ENCODE measurements around the gene RO60. TPM values are rescaled to one million over a fixed set of nuclear protein-coding genes. Genes with fewer than 3 reads are reported as not detected.

Gene RO60
- total RNA-seq, 1 experiment from 2014 or later: 115 TPM

DNA sequence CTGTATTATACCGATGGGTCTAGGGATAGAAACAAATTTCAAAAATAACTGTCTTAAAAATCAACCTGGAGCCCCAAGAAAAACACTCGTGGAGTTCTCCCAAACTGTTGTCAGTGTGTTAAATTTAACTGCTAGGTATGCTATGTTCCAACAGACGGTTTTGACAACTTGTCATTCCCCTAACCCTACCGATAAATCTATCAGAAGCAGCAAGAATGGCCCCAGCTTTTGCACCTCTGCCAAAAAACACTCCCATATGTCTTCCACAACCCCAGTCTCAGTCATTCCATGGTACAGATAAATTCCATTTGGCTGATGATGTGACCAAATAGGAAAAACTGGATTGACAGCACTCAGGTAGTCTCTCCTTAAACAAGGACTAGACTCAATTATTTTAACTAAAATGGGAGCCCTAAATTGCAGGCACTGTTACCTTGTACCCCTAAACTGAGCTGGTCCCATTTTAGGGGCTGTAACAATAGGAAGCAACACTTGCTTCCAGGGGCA is 5.2 kb upstream of the RO60 start:
- DNase-seq (ENCODE audit: low read depth, low spot score): no peak
- in situ Hi-C loops (cut with HindIII; ENCODE audit: low pct_unique_long_range_greater_than_20kb, low sequenced_read_pairs): no loop called here

DNA sequence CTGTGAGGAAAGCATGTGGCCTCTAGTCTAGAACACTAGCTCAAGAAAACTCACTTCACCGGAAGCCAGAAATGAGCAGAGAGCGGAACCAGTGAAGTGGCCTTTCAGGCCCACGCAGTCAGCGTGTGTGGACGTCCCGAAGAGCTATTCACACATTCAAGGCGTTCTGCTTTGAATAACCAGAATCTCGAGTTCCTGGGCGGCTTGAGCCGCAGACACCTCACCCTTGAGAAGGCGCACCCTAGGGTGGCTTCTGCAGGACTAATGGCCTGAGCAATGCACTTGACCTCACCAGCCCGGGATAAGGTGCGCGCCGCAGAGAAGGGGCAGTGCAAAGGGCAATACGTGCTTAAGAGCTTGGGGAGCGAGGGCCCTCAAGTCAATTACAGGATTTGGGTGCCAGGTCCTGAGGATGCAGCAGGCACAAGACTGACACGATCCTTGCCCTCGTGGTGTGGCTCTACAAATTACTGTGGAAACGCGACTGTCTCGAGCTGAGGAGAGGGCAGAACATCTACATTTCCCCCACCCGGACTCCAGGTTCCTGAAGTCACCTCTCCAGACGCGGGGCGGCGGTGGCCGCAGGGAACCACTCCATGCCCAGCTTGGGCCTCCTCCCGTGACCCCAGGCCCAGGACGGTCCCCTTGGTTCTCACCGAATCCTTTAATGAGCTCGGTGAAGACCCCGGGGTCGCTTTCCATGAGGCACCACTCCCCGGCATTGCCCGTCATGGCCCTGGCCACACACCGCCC is 707 bp upstream of the RO60 start:
- peak; percentile 58 for DNase-seq (ENCODE audit: low read depth, low spot score)

GRCh38 chr1:193060115-193060403 is 647 bp downstream of the RO60 start:
- DNase-seq (ENCODE audit: low read depth, low spot score): no peak
- in situ Hi-C loops (cut with HindIII; ENCODE audit: low pct_unique_long_range_greater_than_20kb, low sequenced_read_pairs): no loop called here

More for the DNA sequence above, 707 bp upstream of the RO60 start:
- in situ Hi-C loops (cut with HindIII; ENCODE audit: low pct_unique_long_range_greater_than_20kb, low sequenced_read_pairs): no loop called here

DNA sequence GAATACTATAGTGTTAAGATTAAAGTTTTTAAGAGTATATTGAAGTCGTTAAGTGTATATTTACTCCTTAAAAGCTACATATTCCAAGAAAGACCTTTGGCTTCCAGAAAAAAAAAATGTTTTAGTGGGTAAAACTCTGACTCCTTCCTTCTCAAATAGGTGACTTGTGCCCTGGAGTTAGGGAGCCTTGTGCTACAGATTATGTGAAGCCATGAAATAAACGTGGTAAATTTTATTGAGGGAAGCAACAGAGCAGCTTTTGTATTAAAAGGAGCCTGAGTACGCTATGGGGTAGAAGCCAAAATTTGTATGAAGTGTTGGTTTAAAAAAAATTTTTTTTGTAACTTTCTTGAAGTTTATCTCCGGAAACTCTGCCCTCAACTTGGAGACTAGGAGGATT is 994 bp downstream of the RO60 start:
- in situ Hi-C loops (cut with HindIII; ENCODE audit: low pct_unique_long_range_greater_than_20kb, low sequenced_read_pairs): no loop called here
- peak; percentile 44 for DNase-seq (ENCODE audit: low read depth, low spot score)

DNA sequence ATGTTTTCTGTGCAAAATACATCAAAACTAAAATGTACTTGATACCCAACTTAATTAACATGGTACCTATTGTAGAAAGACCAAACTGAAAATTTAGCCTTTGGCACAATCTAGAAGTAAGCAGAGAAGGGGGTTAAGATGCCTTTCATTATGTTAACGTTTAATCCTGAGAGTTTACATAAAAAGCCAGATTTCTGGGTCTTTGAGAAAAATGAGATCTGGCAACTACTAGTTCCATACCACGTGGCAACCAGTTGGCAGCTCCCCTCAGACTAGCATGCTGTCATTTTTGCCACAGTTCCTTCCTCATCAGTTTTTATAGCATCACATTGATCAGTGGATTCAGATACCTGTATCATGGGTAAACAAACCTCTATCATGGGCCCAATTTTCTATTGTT is 1.5 kb downstream of the RO60 start:
- DNase-seq (ENCODE audit: low read depth, low spot score): peak; percentile 9

DNA sequence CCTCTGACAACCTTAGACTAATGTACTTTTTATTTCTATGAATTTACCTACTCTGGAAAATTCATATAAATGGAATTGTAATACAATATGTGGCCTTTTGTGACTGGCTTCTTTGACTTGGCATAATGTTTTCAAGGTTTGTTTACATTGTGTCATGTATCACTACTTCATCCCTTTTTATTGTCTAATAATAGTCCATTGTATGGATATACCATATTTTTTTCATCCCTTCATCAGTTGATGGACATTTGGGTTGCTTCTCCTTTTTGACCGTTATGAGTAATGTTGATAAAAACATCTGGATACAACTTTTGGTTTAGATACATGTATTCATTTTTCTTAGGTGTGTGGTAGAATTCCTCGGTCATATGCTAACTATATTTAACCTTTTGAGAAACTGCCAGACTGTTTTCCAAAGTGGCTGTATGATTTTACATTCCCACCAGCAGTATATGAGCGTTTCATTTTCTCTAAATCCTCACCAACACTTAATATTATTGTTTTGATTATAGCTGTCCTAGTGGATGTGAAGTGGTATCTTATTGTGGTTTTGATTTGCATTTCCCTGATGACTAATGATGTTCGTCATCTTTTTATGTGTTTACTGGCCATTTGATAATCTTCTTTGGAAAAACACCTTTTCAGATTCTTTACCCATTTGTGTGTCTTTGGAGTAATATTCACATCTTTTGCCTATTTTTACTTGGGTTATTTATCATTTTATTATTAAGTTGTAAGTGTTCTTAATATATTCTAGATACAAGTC is 3.5 kb downstream of the RO60 start:
- in situ Hi-C loops (cut with HindIII; ENCODE audit: low pct_unique_long_range_greater_than_20kb, low sequenced_read_pairs): no loop called here
- DNase-seq (ENCODE audit: low read depth, low spot score): no peak

More for the DNA sequence above, 1.5 kb downstream of the RO60 start:
- in situ Hi-C loops (cut with HindIII; ENCODE audit: low pct_unique_long_range_greater_than_20kb, low sequenced_read_pairs): no loop called here

DNA sequence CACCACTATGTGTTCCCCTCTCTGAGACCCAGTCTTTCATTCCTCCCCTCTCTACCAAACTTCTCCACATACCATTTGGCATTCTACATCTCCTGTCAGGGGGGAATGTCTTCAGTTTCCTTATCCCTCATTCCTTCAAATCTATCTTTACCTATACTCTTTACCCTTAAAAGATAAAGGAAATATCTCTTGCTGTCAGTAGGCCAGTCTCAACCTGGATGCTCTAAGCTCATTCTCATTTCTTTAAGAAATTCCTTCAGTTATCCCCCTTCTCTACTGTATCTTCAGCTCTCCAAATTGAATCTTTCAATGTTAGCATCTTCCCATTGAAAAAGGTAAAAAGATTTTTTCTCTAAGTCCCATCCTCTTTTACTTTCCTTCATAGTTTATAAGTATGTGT is 6.5 kb downstream of the RO60 start:
- in situ Hi-C loops (cut with HindIII; ENCODE audit: low pct_unique_long_range_greater_than_20kb, low sequenced_read_pairs): no loop called here
- no peak for DNase-seq (ENCODE audit: low read depth, low spot score)

- no peak for DNase-seq (ENCODE audit: low read depth, low spot score)
- in situ Hi-C loops (cut with HindIII; ENCODE audit: low pct_unique_long_range_greater_than_20kb, low sequenced_read_pairs): no loop called here
These were observed 7.2 kb downstream of the RO60 start for GRCh38 chr1:193066606-193067005.

DNA sequence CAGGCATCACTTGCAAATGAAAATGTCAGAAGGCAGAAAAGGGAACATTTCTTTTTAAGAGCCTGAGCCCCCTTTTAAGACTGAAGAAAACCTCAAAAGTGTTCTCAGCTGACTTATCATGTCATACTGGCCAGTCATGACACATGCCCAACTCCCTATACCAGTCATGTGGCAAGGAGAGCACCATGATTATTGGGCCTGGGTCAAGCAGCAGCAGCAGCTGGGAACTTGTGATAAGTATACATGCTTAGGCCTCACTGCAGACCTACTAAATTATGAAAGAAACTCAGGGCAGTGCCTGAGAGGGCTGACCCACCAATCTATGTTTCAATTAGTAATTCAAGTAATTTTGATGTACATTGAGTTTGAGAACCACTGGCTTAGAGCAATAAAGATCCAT is 8.6 kb downstream of the RO60 start:
- in situ Hi-C loops (cut with HindIII; ENCODE audit: low pct_unique_long_range_greater_than_20kb, low sequenced_read_pairs): no loop called here

DNA sequence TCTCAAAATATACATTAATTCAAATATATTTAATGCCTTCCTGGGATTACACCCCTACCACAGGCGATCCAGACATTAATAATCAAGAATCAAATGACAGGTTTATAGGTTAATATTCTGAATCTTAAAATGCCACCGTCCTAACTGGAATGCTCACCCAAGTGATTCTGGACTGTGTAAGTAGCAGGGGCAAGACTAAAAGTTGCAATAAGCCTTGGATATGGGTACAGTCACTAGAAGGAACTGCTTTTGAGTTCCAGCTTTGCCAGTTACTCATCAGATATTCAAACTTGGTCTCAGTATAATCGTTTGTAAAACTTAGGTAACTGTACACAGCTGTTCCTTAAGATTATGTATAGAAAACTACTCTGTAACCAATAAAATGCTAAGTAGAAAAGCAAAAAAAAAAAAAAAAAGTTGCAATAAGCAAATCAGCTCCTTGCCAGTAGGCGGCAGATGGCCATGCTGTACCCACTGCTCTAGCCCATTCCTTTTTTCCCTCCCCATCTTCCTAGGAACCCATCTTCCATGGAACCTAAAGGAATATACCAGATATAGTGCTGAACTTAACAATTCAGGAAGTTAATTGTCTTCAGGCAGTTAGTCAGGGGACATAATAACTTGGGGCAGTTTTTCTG is 10.5 kb downstream of the RO60 start:
- DNase-seq (ENCODE audit: low read depth, low spot score): peak; percentile 78
- in situ Hi-C loops (cut with HindIII; ENCODE audit: low pct_unique_long_range_greater_than_20kb, low sequenced_read_pairs): no loop called here

More for the DNA sequence above, 8.6 kb downstream of the RO60 start:
- no peak for DNase-seq (ENCODE audit: low read depth, low spot score)

GRCh38 chr1:193070386-193070753 is 11.0 kb downstream of the RO60 start:
- no peak for DNase-seq (ENCODE audit: low read depth, low spot score)
- in situ Hi-C loops (cut with HindIII; ENCODE audit: low pct_unique_long_range_greater_than_20kb, low sequenced_read_pairs): no loop called here

- in situ Hi-C loops (cut with HindIII; ENCODE audit: low pct_unique_long_range_greater_than_20kb, low sequenced_read_pairs): no loop called here
- peak; percentile 59 for DNase-seq (ENCODE audit: low read depth, low spot score)
These were observed 11.5 kb downstream of the RO60 start for GRCh38 chr1:193070942-193071341.

GRCh38 chr1:193077991-193078390 is 18.6 kb downstream of the RO60 start:
- in situ Hi-C loops (cut with HindIII; ENCODE audit: low pct_unique_long_range_greater_than_20kb, low sequenced_read_pairs): no loop called here
- no peak for DNase-seq (ENCODE audit: low read depth, low spot score)

GRCh38 chr1:193079187-193079586 is 19.8 kb downstream of the RO60 start:
- in situ Hi-C loops (cut with HindIII; ENCODE audit: low pct_unique_long_range_greater_than_20kb, low sequenced_read_pairs): no loop called here
- DNase-seq (ENCODE audit: low read depth, low spot score): no peak

GRCh38 chr1:193083365-193084088 is 24.1 kb downstream of the RO60 start:
- no peak for DNase-seq (ENCODE audit: low read depth, low spot score)
- in situ Hi-C loops (cut with HindIII; ENCODE audit: low pct_unique_long_range_greater_than_20kb, low sequenced_read_pairs): no loop called here

- in situ Hi-C loops (cut with HindIII; ENCODE audit: low pct_unique_long_range_greater_than_20kb, low sequenced_read_pairs): no loop called here
- no peak for DNase-seq (ENCODE audit: low read depth, low spot score)
These were observed 25.9 kb downstream of the RO60 start for GRCh38 chr1:193085263-193085662.

- in situ Hi-C loops (cut with HindIII; ENCODE audit: low pct_unique_long_range_greater_than_20kb, low sequenced_read_pairs): no loop called here
- DNase-seq (ENCODE audit: low read depth, low spot score): no peak
These were observed 26.9 kb downstream of the RO60 start for GRCh38 chr1:193086342-193086741.

DNA sequence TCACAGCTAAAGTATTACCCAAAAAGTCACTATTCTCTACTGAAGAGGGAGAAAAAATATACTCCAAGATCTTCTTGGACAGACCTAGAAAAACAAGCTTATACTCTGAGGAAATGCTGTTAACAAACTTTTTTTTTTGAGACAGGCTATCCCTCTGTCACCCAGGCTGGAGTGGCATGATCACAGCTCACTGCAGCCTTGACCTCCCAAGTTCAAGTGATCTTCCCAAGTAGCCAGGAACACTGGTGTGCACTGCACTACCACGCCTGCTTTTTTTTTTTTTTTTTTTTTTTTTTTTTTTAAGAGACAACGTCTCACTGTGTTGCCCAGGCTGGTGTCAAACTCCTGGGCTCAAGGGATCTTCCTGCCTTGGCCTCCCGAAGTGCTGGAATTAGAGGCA is 28.5 kb downstream of the RO60 start:
- no peak for DNase-seq (ENCODE audit: low read depth, low spot score)
- in situ Hi-C loops (cut with HindIII; ENCODE audit: low pct_unique_long_range_greater_than_20kb, low sequenced_read_pairs): no loop called here
